K562 (cell line): Measurements from ENCODE around the gene PRCC. TPM values are rescaled to one million over a fixed set of nuclear protein-coding genes. Genes with fewer than 3 reads are reported as not detected.

Experiments used
- ARID3A ChIP-seq: IDR thresholded peaks from 2 replicates; pipeline ENCODE4 v1.6.1; 2012; ENCODE audit warnings: low read depth, low read length, improper control_type of control experiment, borderline replicate concordance
- EP400 ChIP-seq: fragments of 450-650 bp; IDR thresholded peaks from 2 replicates; pipeline ENCODE4 v1.6.1; 2017; ENCODE audit warnings: antibody characterized with exemption, mild to moderate bottlenecking, moderate library complexity
- HNRNPUL1 ChIP-seq: fragments of 200-400 bp; formaldehyde crosslinking; IDR thresholded peaks from 2 replicates; pipeline ENCODE4 v1.6.1; 2017; ENCODE audit warnings: low read length
- NBN ChIP-seq: fragments of 450-650 bp; IDR thresholded peaks from 2 replicates; pipeline ENCODE4 v1.6.1; 2016; ENCODE audit warnings: low read depth, mild to moderate bottlenecking
- NR2C2 ChIP-seq, 2 experiments: fragments of 200-800 bp in 1 of 2; sonication (Bioruptor generic) in 1 of 2; sonication (generic) in 1 of 2; formaldehyde crosslinking in 1 of 2; IDR thresholded peaks; 2 replicates each; pipeline versions ENCODE4 v1.6.1 to v1.8.0; 2016 to 2022; ENCODE audit warnings: mild to moderate bottlenecking in 1 of 2, missing compliant biosample characterization in 1 of 2, missing genetic modification characterization in 1 of 2, missing genetic modification reagents in 1 of 2
- RAD51 ChIP-seq: fragments of 450-650 bp; IDR thresholded peaks from 2 replicates; pipeline ENCODE4 v1.7.1; 2016; ENCODE audit warnings: low read depth, mild to moderate bottlenecking, borderline replicate concordance
- ZBTB40 ChIP-seq, 2 experiments: fragments of 450-650 bp in 1 of 2; sonication (generic) in 1 of 2; formaldehyde crosslinking in 1 of 2; IDR thresholded peaks; 2 replicates each; pipeline versions ENCODE4 v1.7.1 to v1.9.0; 2016 to 2022; ENCODE audit warnings: inconsistent platforms in 1 of 2, mild to moderate bottlenecking in 1 of 2, missing genetic modification reagents in 1 of 2
- ZC3H4 ChIP-seq: sonication (generic); formaldehyde crosslinking; IDR thresholded peaks from 2 replicates; pipeline ENCODE4 v1.9.0; 2021; ENCODE audit warnings: missing genetic modification reagents, borderline replicate concordance
- ZNF408 ChIP-seq: fragments of 250-450 bp; sonication (Bioruptor Pico); IDR thresholded peaks from 2 replicates; pipeline ENCODE4 v1.4.0; 2020; ENCODE audit warnings: low read depth, mild to moderate bottlenecking, moderate library complexity
- ZNF668 ChIP-seq: fragments of 250-450 bp; sonication (Bioruptor Pico); IDR thresholded peaks from 2 replicates; pipeline ENCODE4 v1.8.0; 2022; ENCODE audit warnings: mild to moderate bottlenecking, inconsistent platforms
- polyA plus RNA-seq, 8 experiments: library from polyadenylated mRNA; depleted of rRNA in 4 of 8; stranded (reverse) in 5 of 8; unstranded in 3 of 8; fragments of >200 nt; fragmentation: Nextera tagmentation in 2 of 8; fragmentation: Illumina TruSeq in 1 of 8; extraction: Ambion mirVana in 2 of 8; extraction: Trizol in 1 of 8; gene quantifications; 2 replicates each; pipeline versions ENCODE4 v1.2.1 to v1.2.3, GENCODE V29; 2011 to 2014; ENCODE audit warnings: inconsistent platforms in 1 of 8, missing spikeins in 1 of 8
- total RNA-seq, 7 experiments: library from RNA; depleted of rRNA in 6 of 7; stranded (reverse); fragments of >200 nt in 6 of 7; fragmentation: Illumina TruSeq in 2 of 7; extraction: Trizol in 2 of 7; gene quantifications; 2 replicates each; pipeline versions ENCODE4 v1.2.1 to v1.2.3, GENCODE V29; 2011 to 2021; ENCODE audit warnings: low replicate concordance in 1 of 7
- TF ChIP-seq, protein P1 (sequence below): fragments of 250-450 bp; sonication (Bioruptor Pico); IDR thresholded peaks from 2 replicates; pipeline ENCODE4 v1.5.1; 2021; ENCODE audit warnings: mild to moderate bottlenecking
- TF ChIP-seq, protein P2 (sequence below), 2 experiments: fragments of 250-450 bp in 1 of 2; fragments of 450-650 bp in 1 of 2; sonication (Bioruptor Pico) in 1 of 2; IDR thresholded peaks; 2 replicates each; pipeline versions ENCODE4 v1.6.1 to v1.8.0; 2016 to 2021; ENCODE audit warnings: mild to moderate bottlenecking in 2 of 2, moderate library complexity in 2 of 2, missing compliant biosample characterization in 1 of 2, missing genetic modification characterization in 1 of 2

Gene PRCC
- total and polyA plus RNA-seq, 9 of the 15 experiments (the other 6 are each of a cell fraction or from before 2014, with no cell fraction given), result 23.9 to 201 (median 41.1) TPM

GRCh38 chr1:156767101-156767878 is at the start of gene PRCC (continued):
- TF ChIP-seq, protein P1, sequence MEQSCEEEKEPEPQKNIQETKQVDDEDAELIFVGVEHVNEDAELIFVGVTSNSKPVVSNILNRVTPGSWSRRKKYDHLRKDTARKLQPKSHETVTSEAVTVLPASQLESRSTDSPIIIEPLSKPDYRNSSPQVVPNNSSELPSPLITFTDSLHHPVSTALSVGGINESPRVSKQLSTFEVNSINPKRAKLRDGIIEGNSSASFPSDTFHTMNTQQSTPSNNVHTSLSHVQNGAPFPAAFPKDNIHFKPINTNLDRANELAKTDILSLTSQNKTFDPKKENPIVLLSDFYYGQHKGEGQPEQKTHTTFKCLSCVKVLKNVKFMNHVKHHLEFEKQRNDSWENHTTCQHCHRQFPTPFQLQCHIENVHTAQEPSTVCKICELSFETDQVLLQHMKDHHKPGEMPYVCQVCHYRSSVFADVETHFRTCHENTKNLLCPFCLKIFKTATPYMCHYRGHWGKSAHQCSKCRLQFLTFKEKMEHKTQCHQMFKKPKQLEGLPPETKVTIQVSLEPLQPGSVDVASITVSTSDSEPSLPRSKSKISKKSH (CRISPR knock-in tag), result no peak
- TF ChIP-seq ZNF668 (CRISPR knock-in tag) (no peak), ZBTB40 (IDR thresholded peaks at IDR 0.05) (peak; percentile 87), ZBTB40 (CRISPR knock-in tag; IDR thresholded peaks at IDR 0.05) (no peak), ZNF408 (CRISPR knock-in tag) (no peak), HNRNPUL1 (no peak), ARID3A (no peak), ZC3H4 (no peak), NR2C2 (CRISPR knock-in tag; IDR thresholded peaks at IDR 0.05) (peak; percentile 23), NR2C2 (tag; IDR thresholded peaks at IDR 0.05) (peak; percentile 93), EP400 (peak; percentile 91), NBN (peak; percentile 63; the same call in 1 of the 2 replicates), RAD51 (no peak)
- TF ChIP-seq, protein P2, sequence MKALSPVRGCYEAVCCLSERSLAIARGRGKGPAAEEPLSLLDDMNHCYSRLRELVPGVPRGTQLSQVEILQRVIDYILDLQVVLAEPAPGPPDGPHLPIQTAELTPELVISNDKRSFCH (CRISPR knock-in tag; IDR thresholded peaks at IDR 0.05), result no peak
- TF ChIP-seq, protein P2 (tag; IDR thresholded peaks at IDR 0.05), result peak; percentile 90; the same call in 1 of the 2 replicates
